Measurements from ENCODE around the gene MSANTD7.

- no peak for TF ChIP-seq ZBTB21 (tag by site-specific recombination; IDR thresholded peaks at IDR 0.05)
- TF ChIP-seq ZNF121 (tag by site-specific recombination; IDR thresholded peaks at IDR 0.05): no peak
- no peak for TF ChIP-seq ZFP69B (tag by site-specific recombination; IDR thresholded peaks at IDR 0.05)
- no peak for TF ChIP-seq ZBTB1 (tag by site-specific recombination; IDR thresholded peaks at IDR 0.05)
- TF ChIP-seq CTCF (tag by site-specific recombination; IDR thresholded peaks at IDR 0.05): no peak
- TF ChIP-seq, protein P1, sequence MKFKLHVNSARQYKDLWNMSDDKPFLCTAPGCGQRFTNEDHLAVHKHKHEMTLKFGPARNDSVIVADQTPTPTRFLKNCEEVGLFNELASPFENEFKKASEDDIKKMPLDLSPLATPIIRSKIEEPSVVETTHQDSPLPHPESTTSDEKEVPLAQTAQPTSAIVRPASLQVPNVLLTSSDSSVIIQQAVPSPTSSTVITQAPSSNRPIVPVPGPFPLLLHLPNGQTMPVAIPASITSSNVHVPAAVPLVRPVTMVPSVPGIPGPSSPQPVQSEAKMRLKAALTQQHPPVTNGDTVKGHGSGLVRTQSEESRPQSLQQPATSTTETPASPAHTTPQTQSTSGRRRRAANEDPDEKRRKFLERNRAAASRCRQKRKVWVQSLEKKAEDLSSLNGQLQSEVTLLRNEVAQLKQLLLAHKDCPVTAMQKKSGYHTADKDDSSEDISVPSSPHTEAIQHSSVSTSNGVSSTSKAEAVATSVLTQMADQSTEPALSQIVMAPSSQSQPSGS (tag by site-specific recombination; IDR thresholded peaks at IDR 0.05; ENCODE audit: low read depth): no peak
- no peak for TF ChIP-seq ZNF324 (tag by site-specific recombination; IDR thresholded peaks at IDR 0.05)
- TF ChIP-seq ZNF423 (tag by site-specific recombination; IDR thresholded peaks at IDR 0.05): no peak
- no peak for TF ChIP-seq ZNF596 (tag by site-specific recombination; IDR thresholded peaks at IDR 0.05)
- TF ChIP-seq, protein P2, sequence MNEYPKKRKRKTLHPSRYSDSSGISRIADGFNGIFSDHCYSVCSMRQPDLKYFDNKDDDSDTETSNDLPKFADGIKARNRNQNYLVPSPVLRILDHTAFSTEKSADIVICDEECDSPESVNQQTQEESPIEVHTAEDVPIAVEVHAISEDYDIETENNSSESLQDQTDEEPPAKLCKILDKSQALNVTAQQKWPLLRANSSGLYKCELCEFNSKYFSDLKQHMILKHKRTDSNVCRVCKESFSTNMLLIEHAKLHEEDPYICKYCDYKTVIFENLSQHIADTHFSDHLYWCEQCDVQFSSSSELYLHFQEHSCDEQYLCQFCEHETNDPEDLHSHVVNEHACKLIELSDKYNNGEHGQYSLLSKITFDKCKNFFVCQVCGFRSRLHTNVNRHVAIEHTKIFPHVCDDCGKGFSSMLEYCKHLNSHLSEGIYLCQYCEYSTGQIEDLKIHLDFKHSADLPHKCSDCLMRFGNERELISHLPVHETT (tag by site-specific recombination; IDR thresholded peaks at IDR 0.05): no peak
- TF ChIP-seq TSHZ1 (tag by site-specific recombination; IDR thresholded peaks at IDR 0.05; ENCODE audit: borderline replicate concordance): no peak
- no peak for TF ChIP-seq ZNF24 (tag by site-specific recombination; IDR thresholded peaks at IDR 0.05)
These were observed 39.5 kb upstream of the MSANTD7 start for GRCh38 chr10:14798636-14799035.

Data from HEK293 (cell line).